ENCODE data around the gene TMEM126B. TPM values are rescaled to one million over a fixed set of nuclear protein-coding genes. Genes with fewer than 3 reads are reported as not detected.
"Not testable (repeated sequence)": the region's sequence is repeated elsewhere in the genome, so short reads cannot be mapped to it uniquely, and the experiment has no call there.

TMEM126B gene
- total RNA-seq, 4 donors from 2014 or later = 40.2 to 63.2 (median 47.0) TPM

- no peak overlapping the region for H3K27ac ChIP-seq
- TF ChIP-seq POLR2A (IDR thresholded peaks at IDR 0.05) (no peak), POLR2AphosphoS5 (IDR thresholded peaks at IDR 0.05) (no peak), CTCF (IDR thresholded peaks at IDR 0.05) (peak; percentile 30 to 64 (median 55)), EP300 (IDR thresholded peaks at IDR 0.05) (no peak)
Observed at GRCh38 chr11:85595285-85595884, 33.0 kb upstream of the TMEM126B start.

GRCh38 chr11:85596886-85597285 lies 31.5 kb upstream of the TMEM126B start:
- Histone ChIP-seq H3K27me3 (no peaks in the 10 kb centered on the region), H3K4me1 (no peaks in the 10 kb centered on the region), H3K36me3 (no peaks in the 10 kb centered on the region), H3K27ac (no peak overlapping the region), H3K4me3 (no peak overlapping the region), H3K9me3 (no peaks in the 10 kb centered on the region)
- WGBS, 2 donors (ENCODE audit: low coverage in 1 of 2) = 51 to 71% methylated on average over 2 of the region's 2 CpGs
- no peak for ATAC-seq
- TF ChIP-seq POLR2AphosphoS5 (IDR thresholded peaks at IDR 0.05) = no peak
- no peak for TF ChIP-seq CTCF (IDR thresholded peaks at IDR 0.05)
- TF ChIP-seq EP300 (IDR thresholded peaks at IDR 0.05) = no peak
- TF ChIP-seq POLR2A (IDR thresholded peaks at IDR 0.05) = no peak

More at GRCh38 chr11:85595285-85595884, 33.0 kb upstream of the TMEM126B start:
- no peaks in the 10 kb centered on the region for H3K9me3 ChIP-seq
- H3K27me3 ChIP-seq = no peaks in the 10 kb centered on the region
- peak; percentile 51 for ATAC-seq
- no peaks in the 10 kb centered on the region for H3K36me3 ChIP-seq
- no peak overlapping the region for H3K4me3 ChIP-seq
- no peaks in the 10 kb centered on the region for H3K4me1 ChIP-seq

- Histone ChIP-seq H3K4me1 (no peaks in the 10 kb centered on the region), H3K4me3 (no peak overlapping the region), H3K9me3 (no peaks in the 10 kb centered on the region), H3K27me3 (no peaks in the 10 kb centered on the region), H3K36me3 (no peaks in the 10 kb centered on the region), H3K27ac (no peak overlapping the region)
- WGBS, 2 donors (ENCODE audit: low coverage in 1 of 2) = 59 to 62% methylated on average over 4 to 5 of the region's 5 CpGs
- ATAC-seq = no peak
- no peak for TF ChIP-seq POLR2AphosphoS5 (IDR thresholded peaks at IDR 0.05)
- TF ChIP-seq POLR2A (IDR thresholded peaks at IDR 0.05) = no peak
Observed at GRCh38 chr11:85599083-85599482, 29.3 kb upstream of the TMEM126B start.

GRCh38 chr11:85602526-85603213 lies 25.7 kb upstream of the TMEM126B start:
- TF ChIP-seq EP300 (IDR thresholded peaks at IDR 0.05) = no peak
- TF ChIP-seq POLR2AphosphoS5 (IDR thresholded peaks at IDR 0.05) = no peak
- no peak for TF ChIP-seq POLR2A (IDR thresholded peaks at IDR 0.05)
- TF ChIP-seq CTCF (IDR thresholded peaks at IDR 0.05) = no peak
- 100% methylated on average over 2 of the region's 2 CpGs for WGBS, 2 donors (ENCODE audit: low coverage in 1 of 2)

GRCh38 chr11:85603220-85603619 lies 25.2 kb upstream of the TMEM126B start:
- H3K36me3 ChIP-seq = no peaks in the 10 kb centered on the region
- no peak overlapping the region for H3K4me3 ChIP-seq
- H3K4me1 ChIP-seq = no peaks in the 10 kb centered on the region
- WGBS, 2 donors (ENCODE audit: low coverage in 1 of 2) = 92 to 97% methylated on average over 3 to 4 of the region's 4 CpGs
- ATAC-seq = no peak
- H3K27ac ChIP-seq = no peak overlapping the region
- H3K9me3 ChIP-seq = no peaks in the 10 kb centered on the region
- no peak for TF ChIP-seq CTCF (IDR thresholded peaks at IDR 0.05)
- no peak for TF ChIP-seq POLR2AphosphoS5 (IDR thresholded peaks at IDR 0.05)
- no peak for TF ChIP-seq POLR2A (IDR thresholded peaks at IDR 0.05)
- no peak for TF ChIP-seq EP300 (IDR thresholded peaks at IDR 0.05)
- no peaks in the 10 kb centered on the region for H3K27me3 ChIP-seq

More at GRCh38 chr11:85602526-85603213, 25.7 kb upstream of the TMEM126B start:
- Histone ChIP-seq H3K36me3 (no peaks in the 10 kb centered on the region), H3K27me3 (no peaks in the 10 kb centered on the region), H3K4me1 (no peaks in the 10 kb centered on the region), H3K4me3 (no peak overlapping the region), H3K27ac (no peak overlapping the region), H3K9me3 (no peaks in the 10 kb centered on the region)
- ATAC-seq = no peak

- H3K9me3 ChIP-seq, H3K4me1 ChIP-seq, H3K4me3 ChIP-seq, H3K27me3 ChIP-seq, H3K36me3 ChIP-seq, H3K27ac ChIP-seq, ATAC-seq: not testable (repeated sequence)
- 90 to 95% methylated on average over 3 of the region's 3 CpGs for WGBS, 2 donors (ENCODE audit: low coverage in 1 of 2)
Observed at GRCh38 chr11:85606237-85606636, 22.2 kb upstream of the TMEM126B start.

- H3K27me3 ChIP-seq, H3K9me3 ChIP-seq, H3K27ac ChIP-seq, H3K4me3 ChIP-seq, H3K4me1 ChIP-seq, ATAC-seq, H3K36me3 ChIP-seq: not testable (repeated sequence)
Observed at GRCh38 chr11:85608621-85609020, 19.8 kb upstream of the TMEM126B start.

- H3K4me3 ChIP-seq, ATAC-seq, H3K27ac ChIP-seq, H3K4me1 ChIP-seq, H3K36me3 ChIP-seq, H3K9me3 ChIP-seq, H3K27me3 ChIP-seq: not testable (repeated sequence)
- 69 to 89% methylated on average over 2 of the region's 2 CpGs for WGBS, 2 donors (ENCODE audit: low coverage in 1 of 2)
Observed at GRCh38 chr11:85609286-85609685, 19.1 kb upstream of the TMEM126B start.

GRCh38 chr11:85611643-85612042 lies 16.8 kb upstream of the TMEM126B start:
- not testable (repeated sequence) for ATAC-seq, H3K9me3 ChIP-seq, H3K27me3 ChIP-seq, H3K36me3 ChIP-seq, H3K27ac ChIP-seq, H3K4me3 ChIP-seq, H3K4me1 ChIP-seq
- WGBS, 2 donors (ENCODE audit: low coverage in 1 of 2) = 79 to 100% methylated on average over 1 to 2 of the region's 2 CpGs

Measured in gastroesophageal sphincter (tissue), 4 donors.